Karpas-422 (cell line): Measurements from ENCODE around the gene KRTAP2-1. TPM values are rescaled to one million over a fixed set of nuclear protein-coding genes. Genes with fewer than 3 reads are reported as not detected.

ENCODE experiments used
- DNase-seq: peaks from one replicate; pipeline ENCODE4 v3.0.0-alpha.2; 2015
- H2AFZ ChIP-seq: fragments of 200-600 bp; sonication (generic); 2 replicates; pipeline ENCODE4 v1.6.1; 2014; ENCODE audit warnings: antibody characterized with exemption, low read length, mixed read lengths
- H3K27ac ChIP-seq: fragments of 200-600 bp; sonication (generic); 2 replicates; pipeline ENCODE4 v1.5.1; 2014; ENCODE audit warnings: mild to moderate bottlenecking, low read length, moderate library complexity
- H3K27me3 ChIP-seq: fragments of 200-600 bp; sonication (generic); 2 replicates; pipeline ENCODE4 v1.6.1; 2014; ENCODE audit warnings: low read length, mixed read lengths
- H3K36me3 ChIP-seq: fragments of 200-600 bp; sonication (generic); 2 replicates; pipeline ENCODE4 v1.6.1; 2014; ENCODE audit warnings: low read length, mixed read lengths; ENCODE audit not compliant: insufficient read depth
- H3K4me1 ChIP-seq: fragments of 200-600 bp; sonication (generic); 2 replicates; pipeline ENCODE4 v1.6.1; 2014; ENCODE audit warnings: mild to moderate bottlenecking, low read length, mixed read lengths
- H3K4me2 ChIP-seq: fragments of 200-600 bp; sonication (generic); 2 replicates; pipeline ENCODE4 v1.6.1; 2014; ENCODE audit warnings: low read length, low read depth, mild to moderate bottlenecking; ENCODE audit not compliant: poor library complexity, severe bottlenecking
- H3K4me3 ChIP-seq: fragments of 200-600 bp; sonication (generic); 2 replicates; pipeline ENCODE4 v1.5.1; 2014; ENCODE audit warnings: mild to moderate bottlenecking, antibody characterized with exemption, low read length, mixed read lengths
- H3K79me2 ChIP-seq: fragments of 200-600 bp; sonication (generic); 2 replicates; pipeline ENCODE4 v1.6.1; 2014; ENCODE audit warnings: mild to moderate bottlenecking, low read length, mixed read lengths
- H3K9ac ChIP-seq: fragments of 200-600 bp; sonication (generic); 2 replicates; pipeline ENCODE4 v1.6.0; 2014; ENCODE audit warnings: low read length
- H3K9me2 ChIP-seq: fragments of 200-600 bp; sonication (generic), shearing (Covaris generic); replicated peaks from 2 replicates; pipeline ENCODE4 v1.6.0; 2014; ENCODE audit warnings: mild to moderate bottlenecking, low read length, moderate library complexity; ENCODE audit not compliant: insufficient read depth
- H3K9me3 ChIP-seq: fragments of 300-700, 200-600 bp; sonication (generic); 2 replicates; pipeline ENCODE4 v1.6.1; 2014; ENCODE audit warnings: low read length, mixed read lengths
- H4K20me1 ChIP-seq: fragments of 200-600 bp; sonication (generic); 2 replicates; pipeline ENCODE4 v1.6.1; 2014; ENCODE audit warnings: mild to moderate bottlenecking, antibody characterized with exemption, low read length, low read depth; ENCODE audit not compliant: insufficient read depth
- total RNA-seq: library from RNA; depleted of rRNA; stranded (reverse); fragments of >200 nt; shearing (Covaris generic); gene quantifications from 2 replicates; pipeline ENCODE4 v1.2.3, GENCODE V29; 2014; ENCODE audit warnings: low replicate concordance

The KRTAP2-1 gene
- total RNA-seq, 1 experiment from 2014 or later: not detected

DNA sequence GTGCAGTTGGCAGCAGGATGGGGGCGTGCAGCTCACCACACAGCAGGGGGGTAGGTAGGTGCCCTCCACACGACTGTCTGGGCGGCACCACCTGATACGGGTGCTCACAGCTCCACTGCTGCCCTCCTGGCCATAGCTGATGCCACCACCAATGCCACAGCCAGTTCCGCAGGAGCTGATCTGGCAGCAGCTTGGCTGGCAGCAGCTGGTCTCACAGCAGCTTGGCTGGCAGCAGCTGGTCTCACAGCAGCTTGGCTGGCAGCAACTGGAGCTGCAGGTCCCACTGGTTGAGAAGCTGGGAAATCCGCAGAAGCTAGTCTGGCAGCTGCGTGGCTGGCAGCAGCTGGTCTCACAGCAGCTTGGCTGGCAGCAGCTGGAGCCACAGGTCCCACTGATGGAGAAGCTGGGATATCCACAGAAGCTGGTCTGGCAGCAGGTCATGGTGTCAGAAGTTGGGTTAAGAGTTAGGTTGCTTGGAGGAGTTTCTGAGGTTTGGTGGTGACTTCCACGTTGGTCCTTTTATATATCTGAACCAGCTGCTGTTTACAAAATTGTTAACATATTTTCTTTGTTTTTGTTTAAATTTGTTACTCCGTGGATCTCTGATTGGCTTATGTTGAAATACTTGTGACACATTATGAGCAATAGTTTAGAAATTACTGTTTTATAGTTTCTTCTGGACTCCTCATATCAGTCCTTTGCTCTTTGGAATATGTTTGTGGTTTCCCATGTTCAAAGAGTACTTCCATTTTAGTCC, 20.2 kb downstream of the KRTAP2-1 start, which contains the start of gene KRTAP1-5:
Gene KRTAP1-5 (minus strand): TSS at position 494 of the 757 bp plus-strand sequence. CDS start 53 bp downstream, at position 441.
- Histone ChIP-seq H3K9ac (no peak within 1 kb of the TSS), H3K9me2 (no peaks in the 10 kb centered on the region), H3K4me1 (no peaks in the 10 kb centered on the region), H2AFZ (no peak within 1 kb of the TSS), H3K36me3 (no peaks in the 10 kb centered on the region), H3K4me3 (no peak within 1 kb of the TSS), H3K4me2 (no peak within 1 kb of the TSS), H3K27ac (no peak within 1 kb of the TSS), H3K79me2 (no peaks in the 10 kb centered on the region), H4K20me1 (no peaks in the 10 kb centered on the region), H3K9me3 (no peaks in the 10 kb centered on the region), H3K27me3 (no peaks in the 10 kb centered on the region)
- no peak for DNase-seq

- Histone ChIP-seq H3K4me2 (no peak overlapping the region), H3K36me3 (no peaks in the 10 kb centered on the region), H3K79me2 (no peaks in the 10 kb centered on the region), H3K9ac (no peak overlapping the region), H2AFZ (no peak overlapping the region), H3K27me3 (no peaks in the 10 kb centered on the region), H3K9me2 (no peaks in the 10 kb centered on the region), H4K20me1 (no peaks in the 10 kb centered on the region), H3K9me3 (no peaks in the 10 kb centered on the region), H3K27ac (no peak overlapping the region), H3K4me3 (no peak overlapping the region), H3K4me1 (no peaks in the 10 kb centered on the region)
- no peak for DNase-seq
These were observed 22.4 kb downstream of the KRTAP2-1 start for GRCh38 chr17:41024697-41025096.

DNA sequence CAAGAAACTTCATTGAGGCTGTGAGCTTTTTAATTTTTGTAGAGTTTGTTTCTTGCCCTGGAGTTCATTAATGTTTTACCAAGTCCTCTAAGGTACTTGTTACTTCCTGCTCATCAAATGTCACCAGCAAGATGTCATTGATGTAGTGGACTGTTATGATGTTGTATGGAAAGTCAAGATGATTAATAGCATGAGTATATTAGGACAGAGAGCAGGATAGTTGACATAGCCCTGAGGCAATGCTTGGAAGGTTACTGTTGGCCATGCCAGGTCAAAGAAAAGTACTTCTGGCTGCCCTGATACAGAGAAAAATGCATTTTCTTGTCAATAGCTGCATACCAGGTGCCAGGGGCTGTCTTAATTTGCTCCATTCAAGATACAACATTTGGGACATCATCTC, 26.8 kb downstream of the KRTAP2-1 start:
- no peak overlapping the region for H3K4me2 ChIP-seq
- no peaks in the 10 kb centered on the region for H3K4me1 ChIP-seq
- H3K36me3 ChIP-seq: no peaks in the 10 kb centered on the region
- H2AFZ ChIP-seq: no peak overlapping the region
- no peak overlapping the region for H3K9ac ChIP-seq
- H3K4me3 ChIP-seq: no peak overlapping the region
- H3K27ac ChIP-seq: no peak overlapping the region
- H3K79me2 ChIP-seq: no peaks in the 10 kb centered on the region
- H3K9me2 ChIP-seq: no peaks in the 10 kb centered on the region
- no peaks in the 10 kb centered on the region for H3K27me3 ChIP-seq
- H3K9me3 ChIP-seq: no peaks in the 10 kb centered on the region
- H4K20me1 ChIP-seq: no peaks in the 10 kb centered on the region
- DNase-seq: no peak

GRCh38 chr17:41019415-41019814, 27.7 kb downstream of the KRTAP2-1 start:
- Histone ChIP-seq H4K20me1 (no peaks in the 10 kb centered on the region), H3K9me3 (no peaks in the 10 kb centered on the region), H3K36me3 (no peaks in the 10 kb centered on the region), H3K4me2 (no peak overlapping the region), H3K9ac (no peak overlapping the region), H2AFZ (no peak overlapping the region), H3K4me1 (no peaks in the 10 kb centered on the region), H3K4me3 (no peak overlapping the region), H3K9me2 (no peaks in the 10 kb centered on the region), H3K27ac (no peak overlapping the region), H3K79me2 (no peaks in the 10 kb centered on the region), H3K27me3 (no peaks in the 10 kb centered on the region)
- peak; percentile 11 for DNase-seq

DNA sequence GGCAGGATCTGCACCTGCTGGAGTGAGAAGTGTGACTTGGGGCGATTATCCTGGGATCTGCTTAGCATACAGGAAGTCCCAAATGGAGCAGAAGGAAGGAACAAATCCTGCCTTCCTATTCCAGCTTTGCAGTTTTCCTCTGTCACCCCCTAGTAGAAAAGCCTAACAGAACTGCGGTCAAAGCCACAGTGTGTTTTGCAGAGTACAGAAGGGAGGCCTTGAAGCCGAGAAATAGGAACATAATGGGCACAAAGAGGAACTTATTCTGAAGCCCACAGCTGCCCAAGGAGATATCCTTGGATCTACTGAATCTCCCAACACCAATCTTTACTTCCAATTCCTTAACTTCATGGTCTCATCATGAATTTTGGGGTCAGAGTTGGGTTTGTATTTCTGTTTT, 28.6 kb downstream of the KRTAP2-1 start:
- Histone ChIP-seq H3K9ac (no peak overlapping the region), H3K4me2 (no peak overlapping the region), H3K4me1 (no peaks in the 10 kb centered on the region), H3K27ac (no peak overlapping the region), H3K79me2 (no peaks in the 10 kb centered on the region), H3K36me3 (no peaks in the 10 kb centered on the region), H4K20me1 (no peaks in the 10 kb centered on the region), H3K9me3 (no peaks in the 10 kb centered on the region), H3K9me2 (no peaks in the 10 kb centered on the region), H3K27me3 (no peaks in the 10 kb centered on the region), H2AFZ (no peak overlapping the region), H3K4me3 (no peak overlapping the region)
- peak; percentile 37 for DNase-seq

DNA sequence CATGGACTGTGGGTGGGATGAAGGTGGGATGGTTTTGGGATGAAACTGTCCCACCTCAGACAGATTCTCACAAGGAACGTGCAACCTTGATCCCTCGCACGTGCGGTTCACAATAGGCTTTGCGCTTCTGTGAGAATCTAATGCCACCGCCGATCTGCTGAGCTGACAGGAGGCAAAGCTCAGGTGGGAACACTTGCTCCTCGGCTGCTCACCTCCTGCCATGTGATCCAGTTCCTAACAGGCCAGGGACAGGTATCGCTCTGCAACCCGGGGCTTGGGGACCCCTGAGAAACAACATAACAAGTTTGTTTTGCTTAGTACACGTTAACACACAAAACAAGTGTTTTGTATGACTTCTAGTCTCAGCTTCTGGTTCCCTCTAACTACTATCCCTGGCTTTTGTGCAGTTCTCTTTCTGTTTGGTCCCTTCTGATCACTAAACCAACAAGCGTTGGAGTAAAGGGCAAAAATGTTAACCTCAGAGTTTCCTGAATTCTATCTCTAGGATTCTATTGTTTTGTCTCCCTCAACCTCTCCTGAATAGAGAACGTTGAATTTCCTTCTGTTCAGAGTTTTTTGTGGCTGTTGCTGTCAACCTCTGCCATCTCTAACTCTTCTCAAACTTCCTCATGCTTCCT, 30.4 kb downstream of the KRTAP2-1 start:
- no peak overlapping the region for H2AFZ ChIP-seq
- H3K9ac ChIP-seq: no peak overlapping the region
- no peaks in the 10 kb centered on the region for H3K4me1 ChIP-seq
- H3K9me3 ChIP-seq: no peaks in the 10 kb centered on the region
- H3K4me3 ChIP-seq: no peak overlapping the region
- H3K79me2 ChIP-seq: no peaks in the 10 kb centered on the region
- H4K20me1 ChIP-seq: no peaks in the 10 kb centered on the region
- DNase-seq: no peak
- no peak overlapping the region for H3K4me2 ChIP-seq
- H3K36me3 ChIP-seq: no peaks in the 10 kb centered on the region
- no peaks in the 10 kb centered on the region for H3K9me2 ChIP-seq
- H3K27ac ChIP-seq: no peak overlapping the region
- H3K27me3 ChIP-seq: no peaks in the 10 kb centered on the region

- no peak overlapping the region for H2AFZ ChIP-seq
- no peak overlapping the region for H3K9ac ChIP-seq
- no peaks in the 10 kb centered on the region for H3K27me3 ChIP-seq
- no peaks in the 10 kb centered on the region for H3K36me3 ChIP-seq
- no peaks in the 10 kb centered on the region for H4K20me1 ChIP-seq
- peak; percentile 41 for DNase-seq
- no peaks in the 10 kb centered on the region for H3K79me2 ChIP-seq
- no peak overlapping the region for H3K27ac ChIP-seq
- H3K4me3 ChIP-seq: no peak overlapping the region
- H3K9me3 ChIP-seq: no peaks in the 10 kb centered on the region
- H3K4me2 ChIP-seq: no peak overlapping the region
- no peaks in the 10 kb centered on the region for H3K9me2 ChIP-seq
- no peaks in the 10 kb centered on the region for H3K4me1 ChIP-seq
These were observed 31.7 kb downstream of the KRTAP2-1 start for GRCh38 chr17:41015454-41015853.

GRCh38 chr17:41013606-41014005, 33.5 kb downstream of the KRTAP2-1 start:
- no peaks in the 10 kb centered on the region for H4K20me1 ChIP-seq
- no peaks in the 10 kb centered on the region for H3K9me2 ChIP-seq
- H3K27ac ChIP-seq: no peak overlapping the region
- no peak overlapping the region for H3K4me2 ChIP-seq
- no peak overlapping the region for H3K9ac ChIP-seq
- no peaks in the 10 kb centered on the region for H3K4me1 ChIP-seq
- H3K79me2 ChIP-seq: no peaks in the 10 kb centered on the region
- no peak overlapping the region for H3K4me3 ChIP-seq
- no peaks in the 10 kb centered on the region for H3K36me3 ChIP-seq
- H3K9me3 ChIP-seq: no peaks in the 10 kb centered on the region
- no peaks in the 10 kb centered on the region for H3K27me3 ChIP-seq
- DNase-seq: no peak
- no peak overlapping the region for H2AFZ ChIP-seq
